Osteocyte (in vitro differentiated cells): ENCODE measurements around the gene SF3B5. TPM values are rescaled to one million over a fixed set of nuclear protein-coding genes. Genes with fewer than 3 reads are reported as not detected.
A peak's percentile ranks its signal among the peaks of the same experiment; 100 is the strongest.

ENCODE experiments used
- DNase-seq: peaks from one replicate; pipeline ENCODE4 v3.0.0; 2021; ENCODE audit warnings: mixed read lengths; ENCODE audit not compliant: unreplicated experiment; ENCODE audit errors: extremely low spot score
- H3K27ac Mint-ChIP-seq: one replicate; pipeline ENCODE4 v1.8.0; 2021; ENCODE audit warnings: mild to moderate bottlenecking, mixed read lengths; ENCODE audit not compliant: unreplicated experiment
- H3K27me3 Mint-ChIP-seq: one replicate; pipeline ENCODE4 v1.8.0; 2021; ENCODE audit warnings: mixed read lengths; ENCODE audit not compliant: unreplicated experiment
- H3K36me3 Mint-ChIP-seq: one replicate; pipeline ENCODE4 v1.8.0; 2021; ENCODE audit warnings: mixed read lengths; ENCODE audit not compliant: unreplicated experiment
- H3K4me1 Mint-ChIP-seq: one replicate; pipeline ENCODE4 v1.8.0; 2021; ENCODE audit warnings: mixed read lengths; ENCODE audit not compliant: unreplicated experiment
- H3K4me3 Mint-ChIP-seq: one replicate; pipeline ENCODE4 v1.8.0; 2021; ENCODE audit warnings: mild to moderate bottlenecking, moderate library complexity, mixed read lengths; ENCODE audit not compliant: unreplicated experiment
- H3K9me3 Mint-ChIP-seq: one replicate; pipeline ENCODE4 v1.8.0; 2021; ENCODE audit warnings: mixed read lengths; ENCODE audit not compliant: unreplicated experiment
- long read RNA-seq: library from polyadenylated mRNA; unstranded; transcript quantifications from one replicate; pipeline ENCODE4 v2.0.0, GENCODE V29; 2021
- total RNA-seq: library from RNA; stranded (reverse); gene quantifications from 2 replicates; pipeline ENCODE4 v1.2.1, GENCODE V29; 2021
- TF ChIP-seq, protein P1 (sequence below): fragments of 200-600 bp; sonication (generic); IDR thresholded peaks from 2 replicates; pipeline ENCODE4 v1.5.0; 2021; ENCODE audit warnings: antibody characterized with exemption, mild to moderate bottlenecking, moderate library complexity

The SF3B5 gene
- total RNA-seq = 132 and 134 TPM in 2 replicates
- long read RNA-seq, transcript SF3B5-201 (1 exons, 693 nt) = major isoform, 32 of 32 reads
- long read RNA-seq, partial matches to known transcripts = 0 of 32 reads
- long read RNA-seq, other reads (novel, unspliced or antisense) = 0 of 32 reads

DNA sequence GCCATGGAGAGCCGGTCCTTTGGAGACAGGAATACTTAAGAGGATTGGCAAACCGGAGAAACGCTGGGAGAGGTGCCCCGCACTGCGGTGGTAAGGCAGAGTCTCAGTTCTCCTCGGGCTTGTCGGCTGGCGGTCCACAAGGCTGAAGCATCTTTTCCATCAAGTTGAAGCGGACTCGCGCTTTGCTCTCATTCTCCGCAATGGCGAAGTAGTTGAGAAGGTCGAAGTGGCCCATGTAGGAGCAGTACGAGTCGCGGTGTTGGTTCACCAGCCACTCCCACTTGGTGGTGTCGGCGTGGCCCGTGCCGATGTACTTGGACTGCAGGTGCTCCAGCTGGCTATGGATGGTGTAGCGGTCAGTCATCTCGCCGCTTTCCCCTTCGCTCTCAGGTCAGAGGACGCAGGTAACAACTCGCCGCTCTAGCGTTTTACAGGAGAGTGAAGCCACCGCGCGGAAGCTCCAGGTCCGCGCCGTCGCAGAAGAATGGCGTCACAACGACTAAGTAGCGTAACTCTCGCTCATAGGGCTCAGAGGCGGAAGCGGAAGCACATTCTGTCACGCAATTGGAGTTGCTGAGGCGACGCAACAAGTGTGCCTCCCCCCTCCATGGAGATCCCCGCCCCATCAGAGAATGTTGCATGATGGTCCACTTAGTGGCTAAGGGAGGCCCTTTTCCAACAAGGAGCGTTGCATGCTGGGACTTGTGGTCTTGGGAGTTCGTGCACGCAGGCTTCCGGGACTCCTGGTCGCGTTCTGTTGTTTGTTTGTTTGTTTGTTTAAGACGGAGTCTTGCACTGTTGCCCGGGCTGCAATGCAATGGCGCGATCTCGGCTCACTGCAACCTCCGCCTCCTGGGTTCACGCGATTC lies at the start of gene SF3B5:
Gene SF3B5 (minus strand): TSS at position 440 of the 869 bp plus-strand sequence. CDS start 76 bp downstream, at position 364.
- H3K4me1 Mint-ChIP-seq = peaks cover 21% of the 10 kb centered on the region
- peaks cover 6% of the 10 kb centered on the region for H3K27me3 Mint-ChIP-seq
- no peaks in the 10 kb centered on the region for H3K9me3 Mint-ChIP-seq
- TF ChIP-seq, protein P1, sequence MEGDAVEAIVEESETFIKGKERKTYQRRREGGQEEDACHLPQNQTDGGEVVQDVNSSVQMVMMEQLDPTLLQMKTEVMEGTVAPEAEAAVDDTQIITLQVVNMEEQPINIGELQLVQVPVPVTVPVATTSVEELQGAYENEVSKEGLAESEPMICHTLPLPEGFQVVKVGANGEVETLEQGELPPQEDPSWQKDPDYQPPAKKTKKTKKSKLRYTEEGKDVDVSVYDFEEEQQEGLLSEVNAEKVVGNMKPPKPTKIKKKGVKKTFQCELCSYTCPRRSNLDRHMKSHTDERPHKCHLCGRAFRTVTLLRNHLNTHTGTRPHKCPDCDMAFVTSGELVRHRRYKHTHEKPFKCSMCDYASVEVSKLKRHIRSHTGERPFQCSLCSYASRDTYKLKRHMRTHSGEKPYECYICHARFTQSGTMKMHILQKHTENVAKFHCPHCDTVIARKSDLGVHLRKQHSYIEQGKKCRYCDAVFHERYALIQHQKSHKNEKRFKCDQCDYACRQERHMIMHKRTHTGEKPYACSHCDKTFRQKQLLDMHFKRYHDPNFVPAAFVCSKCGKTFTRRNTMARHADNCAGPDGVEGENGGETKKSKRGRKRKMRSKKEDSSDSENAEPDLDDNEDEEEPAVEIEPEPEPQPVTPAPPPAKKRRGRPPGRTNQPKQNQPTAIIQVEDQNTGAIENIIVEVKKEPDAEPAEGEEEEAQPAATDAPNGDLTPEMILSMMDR = no peak
- peak within 1 kb of the TSS; percentile 93 for H3K4me3 Mint-ChIP-seq
- DNase-seq = peak; percentile 98
- peak within 1 kb of the TSS; percentile 98 for H3K27ac Mint-ChIP-seq
- H3K36me3 Mint-ChIP-seq = no peaks in the 10 kb centered on the region

DNA sequence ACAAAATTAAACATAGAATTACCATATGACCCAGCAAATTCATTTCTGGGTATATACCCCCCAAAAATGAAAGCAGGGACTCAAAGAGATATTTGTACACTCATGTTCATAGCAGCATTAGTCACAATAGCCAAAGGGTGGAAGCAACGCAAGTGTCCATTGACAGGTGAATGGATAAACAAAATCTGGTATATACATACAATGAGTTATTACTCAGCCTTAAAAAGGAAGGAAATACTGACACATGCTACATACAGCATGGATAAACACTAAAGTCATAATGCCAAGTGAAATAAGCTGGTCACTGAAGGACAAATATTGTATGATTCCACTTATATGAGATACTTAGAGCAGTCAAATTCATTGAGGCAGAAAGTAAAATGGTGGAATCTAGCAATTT lies 49.6 kb upstream of the SF3B5 start:
- TF ChIP-seq, protein P1 = no peak
- H3K4me3 Mint-ChIP-seq = no peak overlapping the region
- H3K27ac Mint-ChIP-seq = no peak overlapping the region
- no peaks in the 10 kb centered on the region for H3K9me3 Mint-ChIP-seq
- peaks cover 4% of the 10 kb centered on the region for H3K4me1 Mint-ChIP-seq
- no peaks in the 10 kb centered on the region for H3K27me3 Mint-ChIP-seq
- H3K36me3 Mint-ChIP-seq = no peaks in the 10 kb centered on the region
- DNase-seq = no peak

DNA sequence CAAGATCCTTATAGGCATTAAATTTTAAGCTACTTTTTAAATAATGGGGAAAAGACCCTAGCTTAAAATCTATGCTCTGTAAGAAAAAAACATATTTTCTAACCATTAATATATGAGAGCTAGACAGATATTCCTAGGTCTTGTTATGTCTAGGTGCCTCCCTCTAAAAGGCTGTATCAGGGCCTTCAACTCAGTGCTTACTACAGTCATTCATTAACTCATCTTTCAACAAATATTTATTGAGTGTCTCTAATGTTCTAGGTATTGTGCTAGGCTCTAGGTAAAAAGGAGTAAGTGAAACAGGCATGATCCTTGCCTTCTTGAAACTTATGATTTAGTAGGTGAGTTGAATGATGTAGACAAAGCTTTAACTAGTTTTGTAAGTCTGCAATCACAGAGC lies 48.5 kb upstream of the SF3B5 start:
- TF ChIP-seq, protein P1 = no peak
- DNase-seq = no peak
- Mint-ChIP-seq H3K9me3 (no peaks in the 10 kb centered on the region), H3K27ac (no peak overlapping the region), H3K36me3 (no peaks in the 10 kb centered on the region), H3K4me1 (peaks cover 2% of the 10 kb centered on the region), H3K4me3 (no peak overlapping the region), H3K27me3 (no peaks in the 10 kb centered on the region)

DNA sequence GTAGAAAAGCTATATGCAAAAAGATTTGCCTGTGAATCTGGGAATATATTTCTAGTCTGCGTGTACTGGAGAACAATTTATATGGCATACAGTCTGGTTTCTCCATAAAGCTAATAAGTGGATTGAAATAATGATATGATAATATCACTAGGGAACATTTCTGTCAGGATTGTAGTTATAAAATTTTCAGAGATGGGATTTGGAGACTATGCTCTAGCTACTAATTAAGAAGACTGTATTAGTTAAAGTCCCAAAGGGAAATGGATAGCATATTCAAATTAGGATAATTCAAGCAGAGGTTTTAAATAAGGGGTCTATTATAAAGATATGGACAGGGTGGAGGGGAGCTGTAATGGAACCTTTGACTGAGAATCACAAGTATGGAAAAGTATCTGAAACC lies 47.7 kb upstream of the SF3B5 start:
- DNase-seq = no peak
- no peaks in the 10 kb centered on the region for H3K27me3 Mint-ChIP-seq
- no peaks in the 10 kb centered on the region for H3K9me3 Mint-ChIP-seq
- H3K36me3 Mint-ChIP-seq = no peaks in the 10 kb centered on the region
- TF ChIP-seq, protein P1 = no peak
- no peak overlapping the region for H3K4me3 Mint-ChIP-seq
- H3K4me1 Mint-ChIP-seq = peaks cover 2% of the 10 kb centered on the region
- H3K27ac Mint-ChIP-seq = no peak overlapping the region

DNA sequence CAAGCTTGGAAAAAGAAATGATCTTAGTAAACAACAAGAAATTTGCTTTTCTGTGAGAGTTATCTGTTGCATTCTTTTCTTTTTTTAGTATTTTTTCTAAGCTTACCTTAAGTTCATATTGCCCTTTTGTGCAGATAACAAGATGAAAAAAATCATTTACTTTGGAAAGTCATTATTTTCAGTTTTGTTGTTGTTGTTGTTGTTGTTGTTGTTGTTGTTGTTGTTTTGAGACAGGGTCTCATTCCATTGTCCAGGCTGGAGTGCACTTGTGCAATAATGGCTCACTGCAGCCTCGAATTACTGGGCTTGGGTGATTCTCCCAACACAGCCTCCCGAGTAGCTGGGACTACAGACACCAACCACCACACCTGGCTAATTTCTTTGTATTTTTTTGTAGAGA lies 46.1 kb upstream of the SF3B5 start:
- no peaks in the 10 kb centered on the region for H3K27me3 Mint-ChIP-seq
- DNase-seq = no peak
- TF ChIP-seq, protein P1 = no peak
- H3K9me3 Mint-ChIP-seq = no peaks in the 10 kb centered on the region
- no peak overlapping the region for H3K27ac Mint-ChIP-seq
- no peaks in the 10 kb centered on the region for H3K36me3 Mint-ChIP-seq
- peaks cover 2% of the 10 kb centered on the region for H3K4me1 Mint-ChIP-seq
- H3K4me3 Mint-ChIP-seq = no peak overlapping the region
